HepG2 (cell line): ENCODE data around the gene FBXO41. TPM values are rescaled to one million over a fixed set of nuclear protein-coding genes. Genes with fewer than 3 reads are reported as not detected.

Experiments
- ADNP ChIP-seq: sonication (generic); formaldehyde crosslinking; IDR thresholded peaks from 2 replicates; pipeline ENCODE4 v1.4.0; 2020; ENCODE audit warnings: missing genetic modification reagents
- AKAP8 ChIP-seq: sonication (generic); formaldehyde crosslinking; IDR thresholded peaks from 2 replicates; pipeline ENCODE4 v1.5.1; 2020; ENCODE audit warnings: mild to moderate bottlenecking, missing genetic modification reagents
- CBX5 ChIP-seq: sonication (generic); formaldehyde crosslinking; IDR thresholded peaks from 2 replicates; pipeline ENCODE4 v1.4.0; 2020; ENCODE audit warnings: missing genetic modification reagents, borderline replicate concordance
- ELK4 ChIP-seq: sonication (generic); formaldehyde crosslinking; IDR thresholded peaks from 2 replicates; pipeline ENCODE4 v1.9.0; 2021; ENCODE audit warnings: missing genetic modification reagents, borderline replicate concordance
- GATA4 ChIP-seq: sonication (generic); IDR thresholded peaks from 2 replicates; pipeline ENCODE4 v1.6.1; 2016; ENCODE audit warnings: antibody characterized with exemption, low read depth, borderline replicate concordance
- GMEB2 ChIP-seq: IDR thresholded peaks from 2 replicates; pipeline ENCODE4 v1.6.1; 2016; ENCODE audit warnings: missing biosample characterization, missing genetic modification reagents, low read depth
- KDM5B ChIP-seq: sonication (generic); formaldehyde crosslinking; IDR thresholded peaks from 2 replicates; pipeline ENCODE4 v1.4.0; 2020; ENCODE audit warnings: missing genetic modification reagents, mild to moderate bottlenecking, borderline replicate concordance
- NFE2 ChIP-seq: sonication (generic); formaldehyde crosslinking; IDR thresholded peaks from 2 replicates; pipeline ENCODE4 v1.4.0; 2020; ENCODE audit warnings: missing genetic modification reagents
- PAWR ChIP-seq: sonication (generic); formaldehyde crosslinking; IDR thresholded peaks from 2 replicates; pipeline ENCODE4 v1.4.0; 2020; ENCODE audit warnings: missing genetic modification reagents, mild to moderate bottlenecking, borderline replicate concordance
- POLR2AphosphoS5 ChIP-seq: IDR thresholded peaks from 2 replicates; pipeline ENCODE4 v1.6.1; 2012; ENCODE audit warnings: low read depth, low read length
- PTBP1 ChIP-seq: fragments of 200-400 bp; formaldehyde crosslinking; IDR thresholded peaks from 2 replicates; pipeline ENCODE4 v1.6.1; 2018; ENCODE audit warnings: low read length, low read depth; ENCODE audit not compliant: poor library complexity, severe bottlenecking
- RBM22 ChIP-seq: fragments of 200-400 bp; formaldehyde crosslinking; optimal IDR thresholded peaks from 2 replicates; pipeline ENCODE3; 2017; ENCODE audit warnings: mild to moderate bottlenecking, low read length, moderate library complexity
- RCOR2 ChIP-seq: IDR thresholded peaks from 2 replicates; pipeline ENCODE4 v1.6.1; 2016; ENCODE audit warnings: missing biosample characterization, missing genetic modification reagents
- ZKSCAN8 ChIP-seq: IDR thresholded peaks from 2 replicates; pipeline ENCODE4 v1.6.1; 2016; ENCODE audit warnings: borderline replicate concordance, missing genetic modification reagents, missing compliant biosample characterization
- ZNF225 ChIP-seq: sonication (generic); formaldehyde crosslinking; IDR thresholded peaks from 2 replicates; pipeline ENCODE4 v1.4.0; 2020; ENCODE audit warnings: mild to moderate bottlenecking, missing genetic modification reagents
- ZNF574 ChIP-seq: sonication (generic); formaldehyde crosslinking; IDR thresholded peaks from 2 replicates; pipeline ENCODE4 v1.4.0; 2020; ENCODE audit warnings: missing genetic modification reagents
- ZNF644 ChIP-seq: IDR thresholded peaks from 2 replicates; pipeline ENCODE4 v1.6.1; 2016; ENCODE audit warnings: low read depth
- ZNF687 ChIP-seq: sonication (generic); formaldehyde crosslinking; IDR thresholded peaks from 2 replicates; pipeline ENCODE4 v1.5.1; 2020; ENCODE audit warnings: mild to moderate bottlenecking, missing genetic modification reagents, moderate library complexity
- ZNF737 ChIP-seq: sonication (generic); formaldehyde crosslinking; IDR thresholded peaks from 2 replicates; pipeline ENCODE4 v1.5.0; 2020; ENCODE audit warnings: missing genetic modification reagents, mild to moderate bottlenecking, borderline replicate concordance
- ZNF749 ChIP-seq: sonication (generic); formaldehyde crosslinking; IDR thresholded peaks from 2 replicates; pipeline ENCODE4 v1.8.0; 2022; ENCODE audit warnings: mild to moderate bottlenecking, missing genetic modification reagents, moderate library complexity, borderline replicate concordance
- ZNF768 ChIP-seq: sonication (generic); formaldehyde crosslinking; IDR thresholded peaks from 2 replicates; pipeline ENCODE4 v1.4.0; 2020; ENCODE audit warnings: missing genetic modification reagents
- polyA plus RNA-seq, 8 experiments: library from polyadenylated mRNA; depleted of rRNA in 3 of 8; stranded (reverse) in 7 of 8; unstranded in 1 of 8; fragments of >200 nt; fragmentation: Illumina TruSeq in 4 of 8; extraction: Trizol in 4 of 8; gene quantifications; 2 replicates each; pipeline versions ENCODE4 v1.2.1 to v1.2.3, GENCODE V29; 2011 to 2016; ENCODE audit warnings: low read depth in 4 of 8, missing spikeins in 1 of 8, mixed read lengths in 1 of 8; ENCODE audit not compliant: insufficient read depth in 1 of 8
- total RNA-seq, 5 experiments: library from RNA; depleted of rRNA; stranded (reverse); fragments of >200 nt; fragmentation: Illumina TruSeq; extraction: Trizol; gene quantifications; 2 replicates each; pipeline ENCODE4 v1.2.3, GENCODE V29; 2016; ENCODE audit warnings: low read depth in 1 of 5

Gene FBXO41
- total and polyA plus RNA-seq, 2 of the 13 experiments (the other 11 are each of a cell fraction or from before 2014, with no cell fraction given) = 4.2 to 10.3 TPM

GRCh38 chr2:73283545-73284295 is 558 bp downstream of the FBXO41 start (continued):
- TF ChIP-seq GMEB2 (CRISPR knock-in tag) = no peak
- TF ChIP-seq PAWR (CRISPR knock-in tag) = 0 out of 2 replicates have a peak, but pooled peaks have one; percentile 31
- TF ChIP-seq ZNF574 (CRISPR knock-in tag) = no peak
- no peak for TF ChIP-seq ZKSCAN8 (CRISPR knock-in tag)
- TF ChIP-seq ZNF644 (CRISPR knock-in tag) = no peak
- TF ChIP-seq RCOR2 = no peak
- TF ChIP-seq ZNF687 (CRISPR knock-in tag) = peak; percentile 80
- TF ChIP-seq ADNP = no peak
- TF ChIP-seq ZNF737 (CRISPR knock-in tag) = no peak
- no peak for TF ChIP-seq ELK4
- TF ChIP-seq CBX5 (CRISPR knock-in tag) = no peak
- no peak for TF ChIP-seq RBM22
- TF ChIP-seq PTBP1 = no peak
- TF ChIP-seq POLR2AphosphoS5 = no peak
- TF ChIP-seq NFE2 (CRISPR knock-in tag) = no peak
- TF ChIP-seq AKAP8 (CRISPR knock-in tag) = no peak
- peak; percentile 47 for TF ChIP-seq KDM5B (CRISPR knock-in tag)
- peak; percentile 62; the same call in 1 of the 2 replicates for TF ChIP-seq ZNF768 (CRISPR knock-in tag)
- TF ChIP-seq ZNF749 (CRISPR knock-in tag) = no peak
- peak; percentile 64; the same call in 1 of the 2 replicates for TF ChIP-seq ZNF225 (CRISPR knock-in tag)
- no peak for TF ChIP-seq GATA4
